Activated CD8-positive, alpha-beta memory T cell treated with anti-CD3 and anti-CD28 coated beads for 4 hours (primary cell): Measurements from ENCODE around the gene U2AF2.
"Not testable (repeated sequence)": the region's sequence is repeated elsewhere in the genome, so short reads cannot be mapped to it uniquely, and the experiment has no call there.

ENCODE experiments used
- DNase-seq, 2 donors: peaks; one replicate each; pipeline ENCODE4 v3.0.0-alpha.2; 2020; ENCODE audit warnings: low read depth in 2 of 2

The U2AF2 gene

DNA sequence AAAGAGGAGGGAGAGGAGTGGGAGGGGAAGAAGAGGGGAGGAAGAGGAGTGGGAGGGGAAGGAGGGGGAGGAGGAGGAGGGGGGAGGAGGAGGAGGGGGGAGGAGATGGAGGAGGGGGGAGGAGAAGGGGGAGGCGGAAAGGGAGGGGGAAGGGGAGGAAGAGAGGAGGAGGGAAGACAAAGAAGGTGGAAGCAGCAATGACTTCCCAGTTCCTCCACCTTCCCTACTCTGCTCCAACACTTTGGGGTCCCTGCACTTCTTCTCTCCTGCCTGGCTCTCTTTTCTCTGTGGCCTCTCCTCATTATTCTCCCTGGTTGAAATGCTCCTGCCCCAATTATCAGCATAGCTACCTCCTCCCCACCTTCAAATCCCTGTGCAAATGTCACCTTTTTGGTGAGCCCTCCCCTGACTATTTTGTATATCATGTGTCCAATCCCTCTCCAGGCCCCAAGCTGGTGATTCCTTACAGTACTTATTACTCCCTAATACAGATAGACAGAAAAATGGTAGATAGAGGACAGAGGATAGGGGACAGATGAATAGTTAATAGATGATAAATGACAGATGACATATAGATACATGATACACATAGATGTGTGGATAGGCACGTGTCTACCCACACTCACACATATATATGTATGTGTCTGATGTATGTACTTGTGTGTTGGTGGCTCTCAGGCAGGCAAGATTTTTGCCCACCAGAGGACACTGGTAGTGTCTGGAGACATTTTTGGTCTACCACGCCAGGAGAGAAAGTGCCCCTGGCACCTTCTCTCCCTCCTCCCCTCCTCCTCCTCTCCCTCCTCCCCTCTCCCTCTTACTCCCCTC is 58.2 kb downstream of the U2AF2 start:
- DNase-seq, result no peak

- DNase-seq, result no peak
Observed at GRCh38 chr19:55716531-55716930, 61.7 kb downstream of the U2AF2 start.

GRCh38 chr19:55717251-55717650 is 62.4 kb downstream of the U2AF2 start:
- DNase-seq, result no peak

GRCh38 chr19:55717879-55718711 is 63.3 kb downstream of the U2AF2 start:
- DNase-seq, result not testable (repeated sequence)

GRCh38 chr19:55720214-55720746 is 65.4 kb downstream of the U2AF2 start:
- no peak for DNase-seq

GRCh38 chr19:55720801-55721200 is 66.0 kb downstream of the U2AF2 start:
- no peak for DNase-seq

DNA sequence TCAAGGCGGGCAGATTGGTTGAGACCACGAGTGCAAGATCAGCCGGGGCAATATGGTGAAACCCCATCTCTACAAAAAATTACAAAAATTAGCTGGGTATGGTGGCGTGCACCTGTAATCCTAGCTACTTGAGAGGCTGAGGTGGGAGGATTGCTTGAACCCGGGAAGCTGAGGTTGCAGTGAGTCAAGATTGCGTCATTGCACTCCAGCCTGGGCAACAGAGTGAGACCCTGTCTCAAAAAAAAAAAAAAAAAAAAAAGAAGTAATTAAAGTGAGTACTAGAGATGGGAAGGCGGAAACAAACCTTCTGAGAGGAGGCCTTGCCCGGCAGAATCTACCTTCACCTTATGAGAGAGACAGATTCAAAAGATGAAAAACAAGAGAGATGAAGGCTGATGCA is 68.7 kb downstream of the U2AF2 start:
- no peak for DNase-seq
